IPS-NIHi7 (cell line): ENCODE results near the gene FBXW9.
"Not testable (repeated sequence)": the region's sequence is repeated elsewhere in the genome, so short reads cannot be mapped to it uniquely, and the experiment has no call there.

Experiments
- DNase-seq: peaks from one replicate; pipeline ENCODE4 v3.0.0; 2012; ENCODE audit warnings: mixed read lengths; ENCODE audit errors: extremely low spot score

Gene FBXW9

GRCh38 chr19:12681074-12681987 lies 15.1 kb downstream of the FBXW9 start, which contains the start of gene DHPS:
TSS of gene DHPS (minus strand) at chr19:12681880. CDS start at chr19:12681766, 114 bp downstream.
- DNase-seq = peak; percentile 92

DNA sequence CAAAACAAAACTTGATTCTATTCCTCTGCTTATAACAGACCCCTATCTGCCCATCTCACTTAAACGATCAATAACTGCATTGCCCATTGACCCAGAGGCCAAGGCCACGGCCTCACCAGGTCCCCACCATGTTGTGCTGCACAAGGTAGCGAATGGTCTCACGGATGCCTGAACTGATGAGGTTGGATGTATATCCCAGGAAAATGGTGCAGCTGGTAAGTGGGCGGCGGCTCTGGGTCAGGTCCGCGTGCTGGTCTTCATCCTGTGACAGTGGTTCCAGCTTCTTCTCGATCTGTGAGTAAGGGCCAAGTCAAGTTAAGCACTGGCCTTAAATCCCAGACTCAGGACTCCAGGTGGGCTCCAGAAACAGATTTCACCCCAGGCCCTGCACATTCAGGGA lies 16.4 kb downstream of the FBXW9 start:
- DNase-seq = no peak

DNA sequence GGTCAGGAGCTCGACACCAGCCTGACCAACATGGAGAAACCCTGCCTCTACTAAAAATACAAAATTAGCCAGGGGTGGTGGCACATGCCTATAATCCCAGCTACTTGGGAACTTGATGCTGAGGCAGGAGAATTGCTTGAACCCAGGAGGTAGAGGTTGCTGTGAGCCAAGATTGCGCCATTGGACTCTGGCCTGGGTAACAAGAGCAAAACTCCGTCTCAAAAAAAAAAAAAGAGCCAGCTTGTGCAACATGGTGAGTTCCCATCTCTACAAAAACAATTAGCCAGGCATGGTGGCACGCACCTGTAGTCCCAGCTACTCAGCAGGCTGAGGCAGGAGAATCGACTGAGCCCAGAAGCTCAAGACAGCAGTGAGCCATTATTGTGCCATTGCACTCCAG lies 18.4 kb downstream of the FBXW9 start:
- not testable (repeated sequence) for DNase-seq

- no peak for DNase-seq
Measured at GRCh38 chr19:12676928-12677327, 19.5 kb downstream of the FBXW9 start.

DNA sequence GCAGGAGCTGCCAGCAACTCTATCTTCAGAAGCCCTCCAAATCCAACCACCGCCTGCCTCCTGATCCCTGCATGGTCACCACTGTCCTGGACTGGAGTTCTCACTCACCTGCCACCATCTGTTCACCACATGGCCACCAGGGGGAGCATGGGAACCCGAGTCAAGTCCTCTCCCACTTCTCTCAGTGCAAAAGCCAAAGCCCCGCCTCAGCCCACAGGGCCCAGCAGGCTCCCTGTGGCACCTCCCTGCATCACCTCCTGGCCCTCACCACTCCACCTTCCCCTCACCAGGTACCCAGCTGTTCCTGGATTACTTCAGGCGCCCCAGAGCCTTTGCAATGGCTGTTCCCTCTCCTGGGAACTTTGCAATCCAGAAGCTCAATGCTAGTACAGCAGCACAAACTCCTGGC lies 20.0 kb downstream of the FBXW9 start:
- peak; percentile 87 for DNase-seq

- DNase-seq = no peak
Measured at GRCh38 chr19:12675940-12676339, 20.5 kb downstream of the FBXW9 start.

DNA sequence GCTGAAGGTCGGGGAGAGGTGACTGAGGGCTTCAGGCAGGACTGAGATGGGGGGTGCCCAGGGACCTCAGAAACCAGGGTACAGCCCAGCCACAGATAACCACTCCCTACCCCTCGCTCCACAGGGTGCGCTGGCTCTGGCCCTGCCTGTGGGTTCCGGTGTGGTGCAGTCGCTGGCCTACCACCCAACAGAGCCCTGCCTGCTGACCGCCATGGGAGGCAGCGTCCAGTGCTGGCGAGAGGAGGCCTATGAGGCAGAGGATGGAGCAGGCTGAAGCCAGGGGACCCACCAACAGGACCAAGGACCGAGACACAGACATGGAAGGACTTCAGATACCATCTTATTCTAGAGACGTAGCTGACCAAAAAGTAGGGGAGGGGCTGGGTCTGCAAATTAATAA lies 21.0 kb downstream of the FBXW9 start:
- no peak for DNase-seq

DNA sequence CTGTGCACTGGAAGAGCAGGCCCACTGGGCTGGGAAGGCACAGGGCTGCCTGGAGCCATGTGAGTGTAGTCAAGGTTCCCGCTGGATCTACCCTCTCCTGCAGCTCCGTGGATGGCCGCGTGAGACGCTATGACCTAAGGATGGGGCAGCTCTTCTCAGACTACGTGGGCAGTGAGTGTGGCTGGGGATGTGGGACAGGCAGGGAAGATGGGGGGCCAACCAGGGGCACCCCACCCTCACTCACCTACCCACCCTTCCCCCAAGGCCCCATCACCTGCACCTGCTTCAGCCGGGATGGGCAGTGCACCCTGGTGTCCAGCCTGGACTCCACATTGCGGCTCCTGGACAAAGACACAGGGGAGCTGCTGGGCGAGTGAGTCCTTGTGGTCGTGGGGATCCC lies 23.7 kb downstream of the FBXW9 start:
- DNase-seq = no peak

- DNase-seq = no peak
Measured at GRCh38 chr19:12670159-12670928, 26.1 kb downstream of the FBXW9 start.

GRCh38 chr19:12669270-12670158 lies 26.9 kb downstream of the FBXW9 start:
- peak; percentile 63 for DNase-seq

GRCh38 chr19:12668932-12669269 lies 27.5 kb downstream of the FBXW9 start:
- no peak for DNase-seq

GRCh38 chr19:12668346-12668745 lies 28.1 kb downstream of the FBXW9 start:
- DNase-seq = no peak

- no peak for DNase-seq
Measured at GRCh38 chr19:12667731-12668302, 28.6 kb downstream of the FBXW9 start.

DNA sequence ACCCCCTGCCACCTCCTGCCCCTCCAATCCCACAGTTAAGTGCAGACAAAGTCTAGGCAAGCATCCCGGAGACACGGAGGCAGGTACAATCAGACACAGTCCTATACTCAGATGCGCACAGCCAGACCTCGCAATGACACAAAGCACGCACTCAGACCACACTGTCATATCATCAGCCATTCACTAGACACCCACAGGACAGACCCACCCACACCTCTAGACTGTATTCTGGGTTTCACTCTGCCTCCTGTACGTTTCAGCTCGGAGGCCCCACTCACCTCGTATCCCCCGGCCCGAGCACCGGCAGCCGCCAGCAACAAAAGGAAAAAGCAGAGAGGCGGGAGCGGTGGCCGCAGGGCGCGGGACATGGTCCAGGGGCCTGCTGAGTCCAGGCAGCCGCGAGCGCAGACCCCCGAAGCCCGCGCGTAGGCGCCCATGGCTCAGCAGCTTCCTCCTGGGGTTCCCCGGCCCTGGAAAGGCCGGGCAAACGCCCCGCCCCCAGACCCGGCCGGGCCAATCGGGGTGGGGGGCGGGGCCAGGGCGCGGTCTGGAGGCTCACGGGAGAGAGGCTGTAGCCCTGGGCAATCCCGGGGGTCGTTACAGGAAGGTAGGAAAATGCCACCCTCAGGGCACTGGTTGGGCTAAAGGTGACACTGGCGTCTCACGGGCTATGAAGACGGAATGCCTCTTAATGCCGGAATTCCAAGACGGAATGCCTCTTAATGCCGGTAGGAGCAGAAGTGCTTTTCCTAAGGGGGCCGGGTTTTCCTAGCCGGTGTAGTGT lies 30.0 kb downstream of the FBXW9 start, which contains the start of the genes MAN2B1 and WDR83:
Gene MAN2B1 (minus strand): TSS at position 478 of the 784 bp plus-strand sequence. CDS start 41 bp downstream, at position 437.
Gene WDR83 (plus strand): TSS at position 543 of the 784 bp plus-strand sequence. CDS start 2,984 bp downstream, outside the sequence.
- DNase-seq = peak; percentile 95

- no peak for DNase-seq
Measured at GRCh38 chr19:12665671-12666264, 30.7 kb downstream of the FBXW9 start.

- DNase-seq = no peak
Measured at GRCh38 chr19:12665281-12665573, 31.2 kb downstream of the FBXW9 start.

DNA sequence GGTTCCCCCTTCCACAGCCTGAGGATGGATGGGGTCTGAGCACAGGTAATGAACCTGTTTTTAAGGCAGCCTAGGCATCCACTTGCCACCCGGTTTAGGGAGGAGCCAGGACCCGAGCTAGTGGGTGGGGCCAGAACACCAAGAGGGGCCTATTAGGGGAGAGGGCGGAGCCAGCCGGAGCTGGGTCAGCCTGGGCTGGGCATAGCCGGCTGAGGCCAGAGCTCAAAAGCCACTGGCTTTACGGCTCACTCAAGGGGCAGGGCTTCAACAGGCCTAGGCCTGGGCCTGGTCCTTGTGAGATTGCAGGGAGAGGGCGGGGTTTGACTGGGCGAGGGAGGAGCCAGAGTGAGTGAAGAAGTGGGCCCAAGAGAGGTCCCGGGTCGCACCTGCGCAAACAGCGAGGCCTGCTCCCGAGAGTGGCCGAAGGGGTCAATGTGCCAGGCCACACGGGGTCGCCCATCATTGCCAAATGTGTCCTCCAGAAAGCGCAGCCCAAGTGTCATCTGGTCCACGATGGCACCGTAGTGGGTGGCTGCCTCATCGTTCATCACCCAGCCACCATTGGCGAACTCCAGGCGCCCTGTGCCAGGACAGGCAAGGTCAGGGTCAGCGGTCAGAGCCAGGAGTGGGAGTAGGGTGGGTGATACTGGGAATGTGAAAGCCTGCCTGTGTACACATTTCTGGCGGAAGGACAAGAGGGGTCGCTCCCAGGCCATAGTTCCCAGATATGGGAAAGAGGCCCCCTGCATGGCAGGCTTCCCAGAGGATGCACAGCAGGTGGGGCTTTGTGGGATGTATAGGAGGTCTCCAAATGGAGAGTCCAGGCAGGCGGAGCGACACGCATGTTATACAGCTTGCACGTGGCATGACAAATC lies 31.8 kb downstream of the FBXW9 start:
- DNase-seq = peak; percentile 93

- DNase-seq = no peak
Measured at GRCh38 chr19:12660980-12661379, 35.5 kb downstream of the FBXW9 start.

DNA sequence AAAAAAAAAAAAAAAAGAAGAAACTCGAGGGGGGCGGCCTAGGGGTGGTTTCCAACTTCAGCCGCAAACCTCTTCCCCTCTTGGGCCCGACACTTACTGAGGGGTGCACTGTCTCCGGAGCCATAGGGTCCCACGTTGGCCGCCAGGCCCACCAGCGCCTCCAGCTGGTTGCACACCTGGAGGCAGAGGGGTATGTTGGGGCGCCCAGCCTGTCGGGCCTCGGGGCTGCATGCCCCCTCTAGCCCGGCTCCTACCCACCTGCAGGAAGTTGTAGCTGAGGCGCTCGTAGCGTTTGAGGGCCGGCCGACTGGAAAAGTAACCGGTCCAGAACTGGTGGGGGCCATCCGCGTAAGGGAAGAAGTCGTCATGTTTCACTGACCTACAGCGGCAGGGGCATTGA lies 38.5 kb downstream of the FBXW9 start:
- no peak for DNase-seq
